HepG2 (cell line): Measurements from ENCODE around the gene LENEP. TPM values are rescaled to one million over a fixed set of nuclear protein-coding genes. Genes with fewer than 3 reads are reported as not detected.

Experiments
- CEBPB ChIP-seq: IDR thresholded peaks from 2 replicates; pipeline ENCODE4 v1.6.1; 2011; ENCODE audit warnings: low read depth, low read length, improper control_type of control experiment, borderline replicate concordance
- HDAC1 ChIP-seq: sonication (generic); formaldehyde crosslinking; IDR thresholded peaks from 2 replicates; pipeline ENCODE4 v1.5.1; 2020; ENCODE audit warnings: mild to moderate bottlenecking, missing genetic modification reagents
- HDAC2 ChIP-seq: sonication (generic); formaldehyde crosslinking; IDR thresholded peaks from 2 replicates; pipeline ENCODE4 v1.4.0; 2020; ENCODE audit warnings: missing genetic modification reagents
- HNF4G ChIP-seq, 2 experiments: sonication (generic) in 1 of 2; formaldehyde crosslinking in 1 of 2; IDR thresholded peaks; 2 replicates each; pipeline versions ENCODE4 v1.4.0 to v1.6.1; 2011 to 2020; ENCODE audit warnings: borderline replicate concordance in 2 of 2, low read depth in 2 of 2, mild to moderate bottlenecking in 2 of 2, low read length in 1 of 2, missing genetic modification reagents in 1 of 2, moderate library complexity in 1 of 2
- KMT2B ChIP-seq: IDR thresholded peaks from 2 replicates; pipeline ENCODE4 v1.6.1; 2016; ENCODE audit warnings: missing genetic modification reagents, missing compliant biosample characterization
- MAFK ChIP-seq, 2 experiments: IDR thresholded peaks in 1 of 2; conservative IDR thresholded peaks in 1 of 2; 2 replicates each; pipeline ENCODE4 v1.6.1; 2011; ENCODE audit warnings: improper control_type of control experiment in 2 of 2, low read length in 2 of 2
- MEF2D ChIP-seq: sonication (generic); formaldehyde crosslinking; IDR thresholded peaks from 2 replicates; pipeline ENCODE4 v1.5.1; 2020; ENCODE audit warnings: mild to moderate bottlenecking, missing genetic modification reagents
- SMC3 ChIP-seq: IDR thresholded peaks from 2 replicates; pipeline ENCODE4 v1.6.1; 2011; ENCODE audit warnings: low read length, improper control_type of control experiment
- XBP1 ChIP-seq: sonication (generic); formaldehyde crosslinking; IDR thresholded peaks from 2 replicates; pipeline ENCODE4 v1.5.0; 2020; ENCODE audit warnings: missing genetic modification reagents
- ZBTB3 ChIP-seq: sonication (generic); formaldehyde crosslinking; IDR thresholded peaks from 2 replicates; pipeline ENCODE4 v1.4.0; 2020; ENCODE audit warnings: low read depth, mild to moderate bottlenecking, moderate library complexity, missing genetic modification reagents, borderline replicate concordance
- ZNF326 ChIP-seq: sonication (generic); formaldehyde crosslinking; IDR thresholded peaks from 2 replicates; pipeline ENCODE4 v1.4.0; 2020; ENCODE audit warnings: missing genetic modification reagents, borderline replicate concordance
- ZNF776 ChIP-seq: sonication (generic); formaldehyde crosslinking; IDR thresholded peaks from 2 replicates; pipeline ENCODE4 v1.4.0; 2020; ENCODE audit warnings: mild to moderate bottlenecking, missing genetic modification reagents
- polyA plus RNA-seq, 8 experiments: library from polyadenylated mRNA; depleted of rRNA in 3 of 8; stranded (reverse) in 7 of 8; unstranded in 1 of 8; fragments of >200 nt; fragmentation: Illumina TruSeq in 4 of 8; extraction: Trizol in 4 of 8; gene quantifications; 2 replicates each; pipeline versions ENCODE4 v1.2.1 to v1.2.3, GENCODE V29; 2011 to 2016; ENCODE audit warnings: low read depth in 4 of 8, missing spikeins in 1 of 8, mixed read lengths in 1 of 8; ENCODE audit not compliant: insufficient read depth in 1 of 8
- total RNA-seq, 5 experiments: library from RNA; depleted of rRNA; stranded (reverse); fragments of >200 nt; fragmentation: Illumina TruSeq; extraction: Trizol; gene quantifications; 2 replicates each; pipeline ENCODE4 v1.2.3, GENCODE V29; 2016; ENCODE audit warnings: low read depth in 1 of 5
- TF ChIP-seq, protein P1 (sequence below): sonication (generic); formaldehyde crosslinking; IDR thresholded peaks from 2 replicates; pipeline ENCODE4 v1.8.1; 2022; ENCODE audit warnings: low read depth, mild to moderate bottlenecking, missing genetic modification reagents
- TF ChIP-seq, protein P2 (sequence below): sonication (generic); formaldehyde crosslinking; IDR thresholded peaks from 2 replicates; pipeline ENCODE4 v1.5.1; 2020; ENCODE audit warnings: mild to moderate bottlenecking, missing genetic modification reagents, moderate library complexity
- TF ChIP-seq, protein P3 (sequence below): sonication (generic); formaldehyde crosslinking; IDR thresholded peaks from 2 replicates; pipeline ENCODE4 v1.8.0; 2022; ENCODE audit warnings: mild to moderate bottlenecking, missing genetic modification reagents, moderate library complexity
- TF ChIP-seq, protein P4 (sequence below): sonication (generic); formaldehyde crosslinking; IDR thresholded peaks from 2 replicates; pipeline ENCODE4 v1.4.0; 2020; ENCODE audit warnings: mild to moderate bottlenecking, missing genetic modification reagents
- TF ChIP-seq, protein P5 (sequence below): sonication (generic); formaldehyde crosslinking; IDR thresholded peaks from 2 replicates; pipeline ENCODE4 v1.4.0; 2020; ENCODE audit warnings: missing genetic modification reagents, mild to moderate bottlenecking, borderline replicate concordance

LENEP gene
- total and polyA plus RNA-seq, 2 of the 13 experiments (the other 11 are each of a cell fraction or from before 2014, with no cell fraction given) = 0.29 TPM; not detected in 1

DNA sequence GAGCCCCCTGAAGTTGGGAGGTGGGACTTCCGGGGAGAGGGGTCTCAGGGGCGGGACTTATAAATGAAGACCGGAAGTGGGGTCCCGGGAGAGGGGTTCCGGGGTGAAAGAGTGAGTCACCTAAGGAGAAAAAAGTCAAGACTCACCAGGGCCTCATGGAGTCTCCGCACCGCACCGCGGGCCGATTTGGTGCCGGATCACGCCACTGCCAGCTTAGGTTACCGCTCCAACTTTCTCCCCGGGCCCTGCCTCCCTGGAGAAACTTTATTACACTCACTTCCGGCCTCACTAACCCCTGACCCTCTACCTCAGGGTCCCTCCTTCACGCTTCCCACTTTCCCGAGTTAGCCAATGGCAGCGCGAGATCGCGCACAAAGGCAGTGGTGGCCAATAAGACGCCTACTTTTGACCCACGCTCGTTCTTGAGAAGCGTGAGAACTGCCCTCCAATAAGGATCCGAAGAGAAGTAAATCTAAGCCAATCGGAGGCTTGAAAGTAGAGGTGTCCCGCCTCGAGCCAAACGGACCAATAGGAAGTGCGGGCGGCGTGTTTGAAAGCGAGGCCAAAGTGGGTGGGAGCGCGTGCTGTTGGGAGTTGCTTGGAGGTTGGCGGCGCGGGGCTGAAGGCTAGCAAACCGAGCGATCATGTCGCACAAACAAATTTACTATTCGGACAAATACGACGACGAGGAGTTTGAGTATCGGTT is 19.1 kb upstream of the LENEP start, which contains the start of gene CKS1B (continued):
- TF ChIP-seq MAFK (conservative IDR thresholded peaks at IDR 0.05 in 1 of 2, IDR thresholded peaks at IDR 0.05 in 1 of 2; ENCODE audit: low read length in 2 of 2) (no peak), MEF2D (CRISPR knock-in tag) (peak; percentile 83; the same call in 1 of the 2 replicates), HNF4G (IDR thresholded peaks at IDR 0.05; ENCODE audit: borderline replicate concordance, low read depth, low read length) (no peak), HNF4G (CRISPR knock-in tag; IDR thresholded peaks at IDR 0.05; ENCODE audit: borderline replicate concordance, low read depth) (no peak), ZNF776 (CRISPR knock-in tag) (no peak; the same call in 1 of the 2 replicates), ZBTB3 (0 out of 2 replicates have a peak, but pooled peaks have one; percentile 21), SMC3 (no peak), XBP1 (no peak), CEBPB (no peak), HDAC1 (CRISPR knock-in tag) (peak; percentile 99), HDAC2 (peak; percentile 67; the same call in 1 of the 2 replicates), KMT2B (CRISPR knock-in tag) (peak; percentile 80), ZNF326 (CRISPR knock-in tag) (no peak)
- TF ChIP-seq, protein P1, sequence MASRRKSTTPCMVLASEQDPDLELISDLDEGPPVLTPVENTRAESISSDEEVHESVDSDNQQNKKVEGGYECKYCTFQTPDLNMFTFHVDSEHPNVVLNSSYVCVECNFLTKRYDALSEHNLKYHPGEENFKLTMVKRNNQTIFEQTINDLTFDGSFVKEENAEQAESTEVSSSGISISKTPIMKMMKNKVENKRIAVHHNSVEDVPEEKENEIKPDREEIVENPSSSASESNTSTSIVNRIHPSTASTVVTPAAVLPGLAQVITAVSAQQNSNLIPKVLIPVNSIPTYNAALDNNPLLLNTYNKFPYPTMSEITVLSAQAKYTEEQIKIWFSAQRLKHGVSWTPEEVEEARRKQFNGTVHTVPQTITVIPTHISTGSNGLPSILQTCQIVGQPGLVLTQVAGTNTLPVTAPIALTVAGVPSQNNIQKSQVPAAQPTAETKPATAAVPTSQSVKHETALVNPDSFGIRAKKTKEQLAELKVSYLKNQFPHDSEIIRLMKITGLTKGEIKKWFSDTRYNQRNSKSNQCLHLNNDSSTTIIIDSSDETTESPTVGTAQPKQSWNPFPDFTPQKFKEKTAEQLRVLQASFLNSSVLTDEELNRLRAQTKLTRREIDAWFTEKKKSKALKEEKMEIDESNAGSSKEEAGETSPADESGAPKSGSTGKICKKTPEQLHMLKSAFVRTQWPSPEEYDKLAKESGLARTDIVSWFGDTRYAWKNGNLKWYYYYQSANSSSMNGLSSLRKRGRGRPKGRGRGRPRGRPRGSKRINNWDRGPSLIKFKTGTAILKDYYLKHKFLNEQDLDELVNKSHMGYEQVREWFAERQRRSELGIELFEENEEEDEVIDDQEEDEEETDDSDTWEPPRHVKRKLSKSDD (CRISPR knock-in tag) = no peak
- TF ChIP-seq, protein P2, sequence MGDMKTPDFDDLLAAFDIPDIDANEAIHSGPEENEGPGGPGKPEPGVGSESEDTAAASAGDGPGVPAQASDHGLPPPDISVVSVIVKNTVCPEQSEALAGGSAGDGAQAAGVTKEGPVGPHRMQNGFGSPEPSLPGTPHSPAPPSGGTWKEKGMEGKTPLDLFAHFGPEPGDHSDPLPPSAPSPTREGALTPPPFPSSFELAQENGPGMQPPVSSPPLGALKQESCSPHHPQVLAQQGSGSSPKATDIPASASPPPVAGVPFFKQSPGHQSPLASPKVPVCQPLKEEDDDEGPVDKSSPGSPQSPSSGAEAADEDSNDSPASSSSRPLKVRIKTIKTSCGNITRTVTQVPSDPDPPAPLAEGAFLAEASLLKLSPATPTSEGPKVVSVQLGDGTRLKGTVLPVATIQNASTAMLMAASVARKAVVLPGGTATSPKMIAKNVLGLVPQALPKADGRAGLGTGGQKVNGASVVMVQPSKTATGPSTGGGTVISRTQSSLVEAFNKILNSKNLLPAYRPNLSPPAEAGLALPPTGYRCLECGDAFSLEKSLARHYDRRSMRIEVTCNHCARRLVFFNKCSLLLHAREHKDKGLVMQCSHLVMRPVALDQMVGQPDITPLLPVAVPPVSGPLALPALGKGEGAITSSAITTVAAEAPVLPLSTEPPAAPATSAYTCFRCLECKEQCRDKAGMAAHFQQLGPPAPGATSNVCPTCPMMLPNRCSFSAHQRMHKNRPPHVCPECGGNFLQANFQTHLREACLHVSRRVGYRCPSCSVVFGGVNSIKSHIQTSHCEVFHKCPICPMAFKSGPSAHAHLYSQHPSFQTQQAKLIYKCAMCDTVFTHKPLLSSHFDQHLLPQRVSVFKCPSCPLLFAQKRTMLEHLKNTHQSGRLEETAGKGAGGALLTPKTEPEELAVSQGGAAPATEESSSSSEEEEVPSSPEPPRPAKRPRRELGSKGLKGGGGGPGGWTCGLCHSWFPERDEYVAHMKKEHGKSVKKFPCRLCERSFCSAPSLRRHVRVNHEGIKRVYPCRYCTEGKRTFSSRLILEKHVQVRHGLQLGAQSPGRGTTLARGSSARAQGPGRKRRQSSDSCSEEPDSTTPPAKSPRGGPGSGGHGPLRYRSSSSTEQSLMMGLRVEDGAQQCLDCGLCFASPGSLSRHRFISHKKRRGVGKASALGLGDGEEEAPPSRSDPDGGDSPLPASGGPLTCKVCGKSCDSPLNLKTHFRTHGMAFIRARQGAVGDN (CRISPR knock-in tag) = peak; percentile 95
- TF ChIP-seq, protein P3, sequence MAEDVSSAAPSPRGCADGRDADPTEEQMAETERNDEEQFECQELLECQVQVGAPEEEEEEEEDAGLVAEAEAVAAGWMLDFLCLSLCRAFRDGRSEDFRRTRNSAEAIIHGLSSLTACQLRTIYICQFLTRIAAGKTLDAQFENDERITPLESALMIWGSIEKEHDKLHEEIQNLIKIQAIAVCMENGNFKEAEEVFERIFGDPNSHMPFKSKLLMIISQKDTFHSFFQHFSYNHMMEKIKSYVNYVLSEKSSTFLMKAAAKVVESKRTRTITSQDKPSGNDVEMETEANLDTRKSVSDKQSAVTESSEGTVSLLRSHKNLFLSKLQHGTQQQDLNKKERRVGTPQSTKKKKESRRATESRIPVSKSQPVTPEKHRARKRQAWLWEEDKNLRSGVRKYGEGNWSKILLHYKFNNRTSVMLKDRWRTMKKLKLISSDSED = no peak
- TF ChIP-seq, protein P4, sequence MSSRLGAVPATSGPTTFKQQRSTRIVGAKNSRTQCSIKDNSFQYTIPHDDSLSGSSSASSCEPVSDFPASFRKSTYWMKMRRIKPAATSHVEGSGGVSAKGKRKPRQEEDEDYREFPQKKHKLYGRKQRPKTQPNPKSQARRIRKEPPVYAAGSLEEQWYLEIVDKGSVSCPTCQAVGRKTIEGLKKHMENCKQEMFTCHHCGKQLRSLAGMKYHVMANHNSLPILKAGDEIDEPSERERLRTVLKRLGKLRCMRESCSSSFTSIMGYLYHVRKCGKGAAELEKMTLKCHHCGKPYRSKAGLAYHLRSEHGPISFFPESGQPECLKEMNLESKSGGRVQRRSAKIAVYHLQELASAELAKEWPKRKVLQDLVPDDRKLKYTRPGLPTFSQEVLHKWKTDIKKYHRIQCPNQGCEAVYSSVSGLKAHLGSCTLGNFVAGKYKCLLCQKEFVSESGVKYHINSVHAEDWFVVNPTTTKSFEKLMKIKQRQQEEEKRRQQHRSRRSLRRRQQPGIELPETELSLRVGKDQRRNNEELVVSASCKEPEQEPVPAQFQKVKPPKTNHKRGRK (CRISPR knock-in tag) = no peak
- TF ChIP-seq, protein P5, sequence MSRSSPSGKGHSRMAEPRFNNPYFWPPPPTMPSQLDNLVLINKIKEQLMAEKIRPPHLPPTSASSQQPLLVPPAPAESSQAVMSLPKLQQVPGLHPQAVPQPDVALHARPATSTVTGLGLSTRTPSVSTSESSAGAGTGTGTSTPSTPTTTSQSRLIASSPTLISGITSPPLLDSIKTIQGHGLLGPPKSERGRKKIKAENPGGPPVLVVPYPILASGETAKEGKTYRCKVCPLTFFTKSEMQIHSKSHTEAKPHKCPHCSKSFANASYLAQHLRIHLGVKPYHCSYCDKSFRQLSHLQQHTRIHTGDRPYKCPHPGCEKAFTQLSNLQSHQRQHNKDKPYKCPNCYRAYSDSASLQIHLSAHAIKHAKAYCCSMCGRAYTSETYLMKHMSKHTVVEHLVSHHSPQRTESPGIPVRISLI (CRISPR knock-in tag) = no peak
